Epidermal melanocyte (primary cell): Measurements from ENCODE around the gene TDRD3.

Experiments used
- DNase-seq: peaks from one replicate; pipeline ENCODE4 v3.0.0; 2011; ENCODE audit warnings: low spot score; ENCODE audit not compliant: insufficient read length

The TDRD3 gene

DNA sequence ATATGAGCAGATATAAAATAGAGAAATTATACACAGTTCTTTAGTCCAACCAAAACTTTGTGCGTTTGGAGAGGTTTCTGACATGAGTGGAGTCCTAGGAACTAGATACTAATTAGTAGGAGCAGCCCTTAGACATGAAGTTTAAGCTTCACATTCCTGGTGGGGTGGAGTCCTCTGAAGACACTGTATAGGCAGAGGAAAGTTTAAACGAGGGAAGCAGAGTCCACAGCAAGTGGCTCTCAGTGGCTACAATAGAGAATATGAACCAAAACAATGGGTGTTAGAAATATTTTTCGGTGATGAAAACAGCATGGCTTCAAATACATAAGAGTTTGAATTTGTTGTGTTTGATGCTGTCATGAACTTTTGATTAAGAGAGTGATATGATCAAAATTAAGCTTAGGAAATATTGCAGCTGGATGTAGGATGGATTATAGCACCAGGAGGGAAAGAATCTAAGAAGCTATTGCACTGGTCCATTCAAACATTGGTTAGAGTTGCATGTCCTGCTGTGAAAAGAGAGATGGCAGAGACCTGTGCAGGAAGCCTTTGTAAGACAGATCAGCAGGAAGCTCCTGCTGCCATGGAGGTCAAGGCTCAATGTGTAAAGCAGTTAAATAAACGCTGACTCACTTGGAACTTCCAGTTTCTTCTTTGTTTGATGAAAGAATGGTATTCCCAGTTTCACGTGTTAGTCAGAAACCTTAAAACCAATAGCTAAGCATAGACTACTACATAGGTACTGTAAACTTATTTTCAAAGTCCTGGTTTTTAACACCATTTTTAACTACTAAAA, 175.2 kb downstream of the TDRD3 start:
- no peak for DNase-seq

DNA sequence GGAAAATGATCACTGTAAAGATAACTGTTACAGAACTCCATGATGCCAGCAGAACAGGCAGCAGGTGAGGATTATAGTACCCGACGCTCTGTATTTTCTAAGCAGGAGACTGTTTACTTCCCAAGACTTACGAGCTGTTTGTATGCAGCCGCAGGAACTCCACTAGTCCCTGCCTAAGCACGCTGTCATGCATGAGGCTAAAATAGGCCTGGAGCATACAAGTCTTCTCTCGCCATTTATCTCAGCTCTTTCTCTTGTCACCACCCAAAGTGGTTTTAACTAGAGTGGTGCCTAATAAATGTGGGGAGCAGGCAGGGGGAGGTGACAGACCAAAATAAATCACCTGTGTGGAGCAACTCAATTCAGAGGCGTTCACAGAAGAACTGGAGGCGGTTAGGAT, 175.8 kb downstream of the TDRD3 start:
- DNase-seq = no peak

DNA sequence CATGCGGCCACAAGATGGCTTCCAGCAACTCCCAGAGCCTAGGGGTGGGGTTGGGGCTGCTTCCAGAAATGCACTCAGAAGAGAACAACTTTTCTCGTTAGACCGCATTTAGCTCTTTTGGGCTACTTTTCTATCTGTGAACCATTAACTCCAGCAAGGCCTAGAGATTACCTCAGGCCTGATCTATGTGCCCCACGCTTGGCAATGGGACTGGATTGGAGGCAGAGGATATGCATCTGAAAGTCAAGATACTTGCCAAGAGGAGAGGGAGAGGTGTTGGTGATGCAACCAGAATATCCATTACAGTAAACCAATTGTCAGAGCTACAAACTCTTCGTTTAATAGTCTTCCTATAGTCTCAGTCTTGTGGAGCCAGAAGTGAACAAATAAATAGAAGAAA, 177.7 kb downstream of the TDRD3 start:
- no peak for DNase-seq

DNA sequence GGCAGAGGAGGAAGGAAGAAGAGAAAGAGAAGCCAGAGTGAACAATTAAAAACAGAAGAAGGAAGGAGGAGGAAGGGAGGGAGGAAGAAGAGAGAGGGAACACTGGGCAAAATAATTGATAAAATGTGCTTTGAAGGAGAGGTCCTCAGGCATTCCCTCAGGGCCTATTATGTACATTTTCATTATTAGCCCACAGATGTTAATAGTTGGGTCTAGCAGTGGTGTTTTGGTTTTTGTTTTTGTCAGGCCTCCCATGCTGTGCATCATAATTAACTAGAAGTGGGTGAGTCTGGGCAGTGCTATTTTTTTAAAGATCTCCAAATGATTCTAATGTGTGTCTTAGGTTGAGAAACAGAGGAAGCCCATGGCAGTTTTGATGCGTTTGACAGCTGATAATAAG, 178.1 kb downstream of the TDRD3 start:
- DNase-seq = no peak

DNA sequence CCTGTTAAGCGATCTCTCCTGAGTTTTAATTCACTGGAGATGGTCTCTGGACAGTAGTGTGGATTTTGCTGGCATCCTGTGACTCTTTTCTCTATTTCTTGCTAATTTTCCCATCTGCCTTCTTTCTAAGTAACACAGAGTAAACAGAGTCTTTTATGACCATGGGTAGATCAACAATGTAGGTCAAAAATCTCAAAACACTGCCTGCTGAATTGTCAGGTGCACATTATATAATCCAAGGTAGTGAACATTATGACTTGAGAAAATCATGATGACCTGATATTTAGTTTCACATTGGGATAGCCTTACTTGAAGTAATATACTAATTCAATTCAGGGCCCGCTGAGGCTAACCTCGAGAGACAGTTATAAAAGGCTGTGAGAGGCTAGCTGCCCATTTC, 180.7 kb downstream of the TDRD3 start:
- DNase-seq = no peak

- no peak for DNase-seq
These were observed 186.3 kb downstream of the TDRD3 start for GRCh38 chr13:60583196-60583888.

GRCh38 chr13:60583911-60584753, 187.1 kb downstream of the TDRD3 start:
- no peak for DNase-seq

- DNase-seq = no peak
These were observed 188.0 kb downstream of the TDRD3 start for GRCh38 chr13:60584976-60585375.

- no peak for DNase-seq
These were observed 194.1 kb downstream of the TDRD3 start for GRCh38 chr13:60590800-60591747.

DNA sequence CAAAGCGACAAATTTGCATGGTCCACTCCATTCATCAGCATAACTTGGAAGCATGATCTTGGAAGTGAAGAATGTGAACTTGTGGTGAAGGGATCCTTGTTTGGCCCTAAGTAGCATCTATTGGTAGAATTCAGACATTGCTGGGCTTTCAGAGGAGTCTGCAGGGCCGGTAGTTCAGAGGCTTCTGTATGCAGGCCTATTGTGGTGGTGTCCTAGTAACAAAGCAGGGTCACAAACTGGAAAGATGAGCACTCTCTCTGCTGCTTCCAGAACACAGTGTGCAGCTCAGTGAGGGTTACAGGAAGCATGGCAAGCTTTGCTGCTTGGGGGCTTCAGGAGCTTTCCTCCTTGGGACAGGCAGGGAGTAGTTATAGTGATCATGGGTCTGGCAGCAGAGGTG, 206.0 kb downstream of the TDRD3 start:
- DNase-seq = no peak

GRCh38 chr13:60604058-60604457, 207.0 kb downstream of the TDRD3 start:
- DNase-seq = no peak

GRCh38 chr13:60608954-60609353, 211.9 kb downstream of the TDRD3 start:
- no peak for DNase-seq

DNA sequence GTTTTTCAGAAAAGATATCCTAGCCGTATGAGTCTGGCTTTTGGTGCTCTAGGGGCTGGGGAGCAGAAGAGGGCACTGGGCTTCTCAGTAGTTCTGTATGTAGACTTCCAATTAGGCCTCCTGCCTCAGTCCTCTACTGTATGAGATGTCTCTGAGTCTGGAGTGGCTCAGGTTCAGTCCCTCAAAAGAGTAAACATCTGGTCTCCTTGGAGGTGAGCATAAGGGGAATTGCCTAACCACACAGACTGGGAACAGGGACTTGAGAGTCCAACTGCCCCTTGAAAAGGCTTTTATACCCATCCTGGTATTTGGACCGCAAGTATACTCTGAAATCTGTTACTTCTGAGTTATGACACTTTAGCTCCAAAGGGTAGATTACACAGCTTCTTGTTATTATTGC, 214.5 kb downstream of the TDRD3 start:
- no peak for DNase-seq

DNA sequence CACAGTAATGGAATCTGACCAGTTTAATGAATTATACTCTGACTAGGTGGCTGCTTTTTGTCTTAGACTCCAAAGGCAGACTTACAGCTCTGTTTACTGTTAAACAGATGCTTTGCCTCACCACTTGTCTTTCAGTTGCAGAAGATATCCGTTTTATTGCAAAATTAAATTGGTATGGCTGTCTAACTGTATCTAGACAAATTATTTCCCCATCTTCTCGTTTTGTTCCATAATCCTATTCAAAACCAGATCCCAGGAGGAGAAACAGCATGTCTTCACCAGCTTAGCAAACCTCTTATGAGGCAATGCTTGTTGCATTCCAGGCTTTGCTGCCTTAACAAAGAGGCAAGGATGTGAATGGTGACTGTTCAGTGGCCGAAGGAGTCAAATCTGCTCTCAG, 215.6 kb downstream of the TDRD3 start:
- no peak for DNase-seq

DNA sequence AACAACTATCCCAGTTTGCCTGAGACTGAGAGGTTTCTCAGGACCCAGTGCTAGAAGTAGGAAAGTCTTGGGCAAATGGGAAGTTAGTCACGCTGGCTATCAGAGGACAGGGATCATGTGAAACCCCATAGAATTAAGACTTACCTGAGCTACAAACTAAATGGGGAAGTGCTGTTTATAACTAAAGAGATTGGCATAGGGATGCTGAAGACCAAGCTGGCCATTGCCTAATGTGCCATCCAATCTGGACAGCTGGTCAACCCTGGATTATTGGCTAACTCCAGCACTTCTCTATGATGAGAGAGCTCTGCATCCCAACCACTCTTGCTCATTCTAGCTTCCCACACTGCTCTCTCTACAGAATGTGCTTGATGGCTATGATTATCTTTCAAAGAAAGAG, 216.1 kb downstream of the TDRD3 start:
- DNase-seq = no peak

DNA sequence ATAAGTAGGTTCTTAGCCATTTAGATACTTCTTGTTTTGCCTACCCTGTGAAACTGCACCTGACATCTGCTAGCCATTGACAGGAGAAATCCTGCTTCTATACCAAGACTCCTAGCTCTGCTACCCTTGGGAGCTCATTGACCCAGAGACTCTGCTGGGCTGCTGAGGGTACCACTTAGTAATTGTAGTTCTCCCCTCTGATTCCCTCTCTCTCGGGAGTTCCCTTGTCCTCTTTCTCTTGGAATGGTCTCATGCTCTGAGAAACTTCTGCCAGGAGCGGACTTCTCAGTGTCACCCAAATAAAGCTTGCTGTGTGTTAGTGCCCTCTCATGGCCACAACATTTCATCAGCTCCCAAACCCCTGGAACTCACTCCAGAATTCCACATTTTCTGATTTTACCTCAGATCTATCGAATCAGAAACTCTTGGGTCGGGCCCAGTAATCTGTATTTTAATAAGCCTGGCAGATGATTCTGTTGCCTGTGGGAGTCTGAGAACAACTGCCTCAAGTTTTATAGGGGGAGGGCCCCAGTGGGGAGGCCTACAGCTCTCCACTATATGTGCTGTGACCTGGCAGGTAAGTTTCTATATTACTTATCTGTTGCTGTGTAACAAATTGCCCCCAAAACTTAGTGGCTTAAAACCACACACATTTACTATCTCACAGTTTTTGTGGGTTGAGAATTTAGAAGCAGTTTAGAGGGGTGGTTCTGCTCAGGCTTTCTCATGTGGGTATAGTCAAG, 221.1 kb downstream of the TDRD3 start:
- DNase-seq = no peak

DNA sequence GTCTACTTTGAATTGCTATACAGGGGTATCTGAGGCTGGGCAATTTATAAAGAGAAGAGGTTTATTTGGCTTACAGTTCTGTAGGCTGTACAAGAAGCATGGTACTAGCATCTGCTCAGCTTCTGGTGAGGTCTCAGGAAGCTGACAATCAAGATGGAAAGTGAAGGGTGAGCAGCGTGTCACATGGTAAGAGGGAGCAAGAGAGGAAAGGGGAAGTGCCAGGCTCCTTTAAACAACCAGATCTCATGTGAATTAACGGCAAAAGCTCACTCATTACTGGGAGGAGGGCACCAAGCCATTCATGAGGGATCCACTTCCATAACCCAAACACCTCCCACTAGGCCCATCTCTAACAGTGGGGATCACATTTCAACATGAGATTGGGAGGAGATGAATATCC, 222.4 kb downstream of the TDRD3 start:
- DNase-seq = no peak

DNA sequence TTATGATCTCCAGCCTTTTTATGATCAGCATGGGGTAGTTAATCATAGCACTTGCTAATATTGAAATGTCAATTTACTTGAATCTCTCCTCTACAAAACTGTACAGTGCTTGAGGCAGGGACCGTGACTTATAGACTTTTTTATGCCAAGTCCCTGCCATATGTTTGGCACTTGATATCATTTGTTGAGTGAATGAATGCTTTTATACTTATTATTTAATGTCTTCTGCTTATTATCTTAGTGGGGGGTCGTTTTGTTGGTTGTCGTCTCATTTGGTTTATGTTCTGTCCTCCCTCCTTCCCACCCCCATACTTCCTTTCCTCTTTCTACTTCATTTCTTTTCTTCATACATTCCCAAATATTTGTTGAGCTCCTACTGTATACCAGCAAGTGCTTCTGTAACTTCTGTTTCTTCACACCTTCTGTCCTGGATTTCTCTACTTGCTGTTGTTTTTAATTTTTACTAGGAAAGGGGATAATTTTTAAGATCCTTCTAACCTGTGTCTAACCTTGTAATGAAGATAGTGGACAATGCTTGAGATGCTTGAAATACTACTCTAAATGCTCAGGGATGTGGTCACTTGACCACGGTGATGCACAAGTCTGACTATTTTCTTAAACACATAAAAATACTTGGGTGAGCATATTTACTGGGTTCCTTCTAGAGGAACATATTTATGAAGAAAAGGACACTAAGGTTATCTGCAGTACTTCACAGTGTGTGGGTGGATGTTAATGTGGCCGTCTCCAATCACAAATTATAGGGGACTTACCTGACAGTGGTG, 223.8 kb downstream of the TDRD3 start:
- no peak for DNase-seq

DNA sequence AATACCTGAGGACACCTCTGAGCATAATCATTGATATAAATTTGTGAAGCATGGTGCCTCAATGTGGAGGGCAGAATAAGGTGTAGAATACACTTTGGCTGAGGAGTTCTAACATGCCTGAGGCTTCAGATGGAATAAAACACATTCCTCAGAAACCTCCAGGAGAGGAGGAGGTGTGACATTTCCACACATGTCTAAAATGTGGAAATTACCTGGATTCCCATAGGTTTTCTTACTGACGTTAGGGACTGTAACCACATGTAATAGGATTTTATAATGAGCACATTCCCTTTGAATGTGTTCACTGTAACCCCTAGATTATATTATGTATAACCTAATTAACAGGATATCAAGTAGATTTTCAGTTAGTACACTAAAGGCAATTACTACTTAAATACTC, 226.1 kb downstream of the TDRD3 start:
- no peak for DNase-seq
